PC-3 (cell line): ENCODE measurements around the gene HOXD4.

Experiments
- EZH2 ChIP-seq: fragments of 300-600 bp; sonication (generic); IDR thresholded peaks from one replicate; pipeline ENCODE4 v1.6.1; 2017; ENCODE audit warnings: antibody characterized with exemption, mild to moderate bottlenecking, low read length; ENCODE audit not compliant: unreplicated experiment
- EZH2phosphoT487 ChIP-seq: fragments of 300-600 bp; sonication (generic); IDR thresholded peaks from 2 replicates; pipeline ENCODE4 v1.6.1; 2018; ENCODE audit warnings: mild to moderate bottlenecking, antibody characterized with exemption, low read length, borderline replicate concordance

GRCh38 chr2:176193048-176193447 lies 41.7 kb downstream of the HOXD4 start:
- TF ChIP-seq EZH2 (no peak), EZH2phosphoT487 (no peak)
